ENCODE measurements around the gene C22orf39.

C22orf39 gene

GRCh38 chr22:19424186-19424500 is 23.4 kb downstream of the C22orf39 start:
- DNase-seq = no peak

- no peak for DNase-seq
Measured at GRCh38 chr22:19422440-19423301, 24.8 kb downstream of the C22orf39 start.

GRCh38 chr22:19420321-19420720 is 27.2 kb downstream of the C22orf39 start:
- no peak for DNase-seq

GRCh38 chr22:19419464-19420178 is 27.9 kb downstream of the C22orf39 start:
- DNase-seq = no peak

- DNase-seq = no peak
Measured at GRCh38 chr22:19419086-19419463, 28.4 kb downstream of the C22orf39 start.

GRCh38 chr22:19412923-19413322 is 34.6 kb downstream of the C22orf39 start:
- no peak for DNase-seq

GRCh38 chr22:19412478-19412877 is 35.0 kb downstream of the C22orf39 start:
- DNase-seq = no peak

- DNase-seq = no peak
Measured at GRCh38 chr22:19411690-19412045, 35.8 kb downstream of the C22orf39 start.

- no peak for DNase-seq
Measured at GRCh38 chr22:19410941-19411689, 36.4 kb downstream of the C22orf39 start.

- no peak for DNase-seq
Measured at GRCh38 chr22:19407649-19408606, 39.6 kb downstream of the C22orf39 start.

GRCh38 chr22:19406846-19407245 is 40.7 kb downstream of the C22orf39 start:
- no peak for DNase-seq

GRCh38 chr22:19406281-19406811 is 41.2 kb downstream of the C22orf39 start:
- no peak for DNase-seq

GRCh38 chr22:19405652-19406051 is 41.9 kb downstream of the C22orf39 start:
- no peak for DNase-seq

- DNase-seq = no peak
Measured at GRCh38 chr22:19405133-19405532, 42.4 kb downstream of the C22orf39 start.

GRCh38 chr22:19404676-19405075 is 42.8 kb downstream of the C22orf39 start:
- no peak for DNase-seq

- no peak for DNase-seq
Measured at GRCh38 chr22:19402642-19403191, 44.8 kb downstream of the C22orf39 start.

- DNase-seq = no peak
Measured at GRCh38 chr22:19401483-19401882, 46.0 kb downstream of the C22orf39 start.

- no peak for DNase-seq
Measured at GRCh38 chr22:19400881-19401280, 46.6 kb downstream of the C22orf39 start.

- no peak for DNase-seq
Measured at GRCh38 chr22:19398652-19399051, 48.9 kb downstream of the C22orf39 start.

- no peak for DNase-seq
Measured at GRCh38 chr22:19398206-19398605, 49.3 kb downstream of the C22orf39 start.

GRCh38 chr22:19397734-19398104 is 49.8 kb downstream of the C22orf39 start:
- no peak for DNase-seq

All from NCI-H1105 (cell line).